ENCODE data around the gene PCDHGB3.

PCDHGB3 gene

GRCh38 chr5:141421489-141421855 is 51.4 kb downstream of the PCDHGB3 start:
- no peak for DNase-seq
